Vagina (tissue), 2 donors: ENCODE measurements around the gene OR9A4.

Source experiments
- CTCF ChIP-seq, 3 experiments: fragments of 450-650 bp in 2 of 3; fragments of 200-600 bp in 1 of 3; sonication (generic) in 1 of 3; IDR thresholded peaks; one replicate each; pipeline ENCODE4 v1.5.1; 2017 to 2019; ENCODE audit warnings: antibody characterized with exemption in 3 of 3, mild to moderate bottlenecking in 2 of 3, moderate library complexity in 2 of 3
- POLR2A ChIP-seq, 2 donors: fragments of 450-650 bp; IDR thresholded peaks; one replicate each; pipeline ENCODE4 v1.6.1; 2017; ENCODE audit warnings: antibody characterized with exemption in 2 of 2, mild to moderate bottlenecking in 2 of 2, moderate library complexity in 2 of 2
- POLR2AphosphoS5 ChIP-seq, 2 donors: sonication (generic); formaldehyde crosslinking; IDR thresholded peaks; one replicate each; pipeline ENCODE4 v1.9.0; 2017; ENCODE audit warnings: antibody characterized with exemption in 2 of 2, mild to moderate bottlenecking in 2 of 2, low read depth in 1 of 2; ENCODE audit not compliant: insufficient read depth in 1 of 2

DNA sequence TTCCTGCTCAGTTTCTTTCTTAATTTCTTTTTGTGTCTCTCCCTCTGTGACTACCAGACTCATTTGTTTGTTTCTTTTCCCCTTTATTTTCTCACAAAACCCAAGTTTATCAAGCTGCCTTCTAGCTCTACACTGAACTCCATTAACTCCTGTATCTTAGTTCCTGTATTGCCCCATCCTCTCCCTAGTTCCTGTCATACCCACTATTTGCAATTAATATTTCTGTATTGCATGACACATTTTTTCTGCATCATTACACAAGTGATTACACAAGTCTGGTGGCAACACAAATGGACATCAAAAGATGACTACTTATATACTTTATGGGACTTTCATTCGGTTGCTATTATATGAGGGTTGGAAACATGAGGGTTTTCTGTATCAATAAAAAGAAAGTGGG is 26.9 kb upstream of the OR9A4 start:
- no peak for TF ChIP-seq CTCF (IDR thresholded peaks at IDR 0.05)
- no peak for TF ChIP-seq POLR2AphosphoS5 (IDR thresholded peaks at IDR 0.05; ENCODE audit: insufficient read depth in 1 of 2, low read depth in 1 of 2)
- no peak for TF ChIP-seq POLR2A (IDR thresholded peaks at IDR 0.05)
